ENCODE results near the gene WBP2.
"Not testable (repeated sequence)": the region's sequence is repeated elsewhere in the genome, so short reads cannot be mapped to it uniquely, and the experiment has no call there.

The WBP2 gene

GRCh38 chr17:75889454-75889853 lies 34.3 kb upstream of the WBP2 start:
- no peak for DNase-seq (ENCODE audit: low read depth in 2 of 3, low spot score in 1 of 3)

GRCh38 chr17:75888484-75888883 lies 33.3 kb upstream of the WBP2 start:
- no peak for DNase-seq (ENCODE audit: low read depth in 2 of 3, low spot score in 1 of 3)

GRCh38 chr17:75885860-75886259 lies 30.7 kb upstream of the WBP2 start:
- not testable (repeated sequence) for DNase-seq (ENCODE audit: low read depth in 2 of 3, low spot score in 1 of 3)

GRCh38 chr17:75885431-75885830 lies 30.3 kb upstream of the WBP2 start:
- DNase-seq (ENCODE audit: low read depth in 2 of 3, low spot score in 1 of 3), result no peak

GRCh38 chr17:75881678-75882454 lies 26.7 kb upstream of the WBP2 start:
- DNase-seq (ENCODE audit: low read depth in 2 of 3, low spot score in 1 of 3), result no peak

GRCh38 chr17:75880266-75880665 lies 25.1 kb upstream of the WBP2 start:
- DNase-seq (ENCODE audit: low read depth in 2 of 3, low spot score in 1 of 3), result no peak

GRCh38 chr17:75878174-75878998 lies 23.3 kb upstream of the WBP2 start, which contains the start of gene TRIM47:
Gene TRIM47 (minus strand): TSS chr17:75878581. CDS start chr17:75878548, 33 bp downstream.
- no peak for DNase-seq (ENCODE audit: low read depth in 2 of 3, low spot score in 1 of 3)

- DNase-seq (ENCODE audit: low read depth in 2 of 3, low spot score in 1 of 3), result peak in 1 of 3 donors; percentile 71
Observed at GRCh38 chr17:75877752-75878173, 22.6 kb upstream of the WBP2 start.

GRCh38 chr17:75876938-75877751 lies 22.0 kb upstream of the WBP2 start:
- DNase-seq (ENCODE audit: low read depth in 2 of 3, low spot score in 1 of 3), result no peak

GRCh38 chr17:75876190-75876937 lies 21.2 kb upstream of the WBP2 start:
- peak in 1 of 3 donors; percentile 39 for DNase-seq (ENCODE audit: low read depth in 2 of 3, low spot score in 1 of 3)

- no peak for DNase-seq (ENCODE audit: low read depth in 2 of 3, low spot score in 1 of 3)
Observed at GRCh38 chr17:75875940-75876189, 20.7 kb upstream of the WBP2 start.

- no peak for DNase-seq (ENCODE audit: low read depth in 2 of 3, low spot score in 1 of 3)
Observed at GRCh38 chr17:75875182-75875939, 20.2 kb upstream of the WBP2 start.

GRCh38 chr17:75874323-75875181 lies 19.4 kb upstream of the WBP2 start:
- no peak for DNase-seq (ENCODE audit: low read depth in 2 of 3, low spot score in 1 of 3)

- DNase-seq (ENCODE audit: low read depth in 2 of 3, low spot score in 1 of 3), result no peak
Observed at GRCh38 chr17:75873587-75874322, 18.6 kb upstream of the WBP2 start.

- DNase-seq (ENCODE audit: low read depth in 2 of 3, low spot score in 1 of 3), result no peak
Observed at GRCh38 chr17:75872434-75873351, 17.6 kb upstream of the WBP2 start.

- DNase-seq (ENCODE audit: low read depth in 2 of 3, low spot score in 1 of 3), result not testable (repeated sequence)
Observed at GRCh38 chr17:75870228-75870627, 15.1 kb upstream of the WBP2 start.
